ENCODE data around the gene CDK14.
"Not testable (repeated sequence)": the region's sequence is repeated elsewhere in the genome, so short reads cannot be mapped to it uniquely, and the experiment has no call there.

DNA sequence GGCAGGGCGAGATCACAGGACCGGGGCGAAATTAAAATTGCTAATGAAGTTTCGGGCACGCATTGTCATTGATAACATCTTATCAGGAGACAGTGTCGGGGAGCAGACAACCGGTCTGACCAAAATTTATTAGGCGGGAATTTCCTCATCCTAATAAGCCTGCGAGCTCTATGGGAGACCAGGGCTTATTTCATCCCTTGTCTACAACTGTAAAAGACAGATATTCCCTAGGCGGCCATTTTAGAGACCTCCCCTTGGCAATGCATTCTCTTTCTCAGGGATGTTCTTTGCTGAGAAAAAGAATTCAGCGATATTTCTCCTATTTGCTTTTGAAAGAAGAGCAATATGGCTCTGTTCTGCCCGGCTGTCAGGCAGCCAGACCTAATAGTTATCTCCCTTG, 198.1 kb downstream of the CDK14 start:
- TF ChIP-seq, protein P1, sequence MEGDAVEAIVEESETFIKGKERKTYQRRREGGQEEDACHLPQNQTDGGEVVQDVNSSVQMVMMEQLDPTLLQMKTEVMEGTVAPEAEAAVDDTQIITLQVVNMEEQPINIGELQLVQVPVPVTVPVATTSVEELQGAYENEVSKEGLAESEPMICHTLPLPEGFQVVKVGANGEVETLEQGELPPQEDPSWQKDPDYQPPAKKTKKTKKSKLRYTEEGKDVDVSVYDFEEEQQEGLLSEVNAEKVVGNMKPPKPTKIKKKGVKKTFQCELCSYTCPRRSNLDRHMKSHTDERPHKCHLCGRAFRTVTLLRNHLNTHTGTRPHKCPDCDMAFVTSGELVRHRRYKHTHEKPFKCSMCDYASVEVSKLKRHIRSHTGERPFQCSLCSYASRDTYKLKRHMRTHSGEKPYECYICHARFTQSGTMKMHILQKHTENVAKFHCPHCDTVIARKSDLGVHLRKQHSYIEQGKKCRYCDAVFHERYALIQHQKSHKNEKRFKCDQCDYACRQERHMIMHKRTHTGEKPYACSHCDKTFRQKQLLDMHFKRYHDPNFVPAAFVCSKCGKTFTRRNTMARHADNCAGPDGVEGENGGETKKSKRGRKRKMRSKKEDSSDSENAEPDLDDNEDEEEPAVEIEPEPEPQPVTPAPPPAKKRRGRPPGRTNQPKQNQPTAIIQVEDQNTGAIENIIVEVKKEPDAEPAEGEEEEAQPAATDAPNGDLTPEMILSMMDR (IDR thresholded peaks at IDR 0.05; ENCODE audit: poor library complexity, severe bottlenecking) = not testable (repeated sequence)
- TF ChIP-seq MXI1 (conservative IDR thresholded peaks at IDR 0.05; ENCODE audit: poor library complexity, severe bottlenecking) = not testable (repeated sequence)
